D721Med (cell line): Measurements from ENCODE around the gene RALGPS1.

Experiments used
- DNase-seq: peaks from one replicate; pipeline ENCODE4 v3.0.0; 2011; ENCODE audit warnings: low spot score; ENCODE audit not compliant: insufficient read length
- FAIRE-seq: peaks from 2 replicates; lab custom pipeline; 2011; peaks lifted over from hg19 to GRCh38; lab: Jason Lieb, UNC
- TF ChIP-seq, protein P1 (sequence below): IDR thresholded peaks from 2 replicates; pipeline ENCODE4 v1.5.1; 2012; ENCODE audit warnings: mild to moderate bottlenecking, control low read depth; ENCODE audit not compliant: insufficient read depth; ENCODE audit errors: missing control alignments

RALGPS1 gene

DNA sequence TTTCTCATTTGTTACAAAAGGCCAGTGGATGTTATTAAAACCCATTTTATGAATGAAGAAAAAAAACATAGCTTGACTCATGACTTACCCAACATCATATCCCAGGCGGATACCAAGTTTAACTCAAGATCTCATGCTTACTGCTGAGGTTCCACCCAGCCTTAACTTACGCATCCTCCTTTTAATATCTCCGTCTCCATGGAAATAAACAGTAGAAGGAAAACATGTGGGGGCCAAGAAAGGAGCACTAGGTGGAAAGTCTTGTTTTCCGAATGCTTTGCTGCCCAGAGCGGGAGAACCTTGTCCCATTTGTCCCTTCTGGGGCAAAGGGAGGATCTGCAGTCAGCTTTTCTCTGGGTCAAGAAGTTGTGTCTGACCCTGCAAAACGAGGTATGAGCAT lies 163.8 kb downstream of the RALGPS1 start:
- TF ChIP-seq, protein P1, sequence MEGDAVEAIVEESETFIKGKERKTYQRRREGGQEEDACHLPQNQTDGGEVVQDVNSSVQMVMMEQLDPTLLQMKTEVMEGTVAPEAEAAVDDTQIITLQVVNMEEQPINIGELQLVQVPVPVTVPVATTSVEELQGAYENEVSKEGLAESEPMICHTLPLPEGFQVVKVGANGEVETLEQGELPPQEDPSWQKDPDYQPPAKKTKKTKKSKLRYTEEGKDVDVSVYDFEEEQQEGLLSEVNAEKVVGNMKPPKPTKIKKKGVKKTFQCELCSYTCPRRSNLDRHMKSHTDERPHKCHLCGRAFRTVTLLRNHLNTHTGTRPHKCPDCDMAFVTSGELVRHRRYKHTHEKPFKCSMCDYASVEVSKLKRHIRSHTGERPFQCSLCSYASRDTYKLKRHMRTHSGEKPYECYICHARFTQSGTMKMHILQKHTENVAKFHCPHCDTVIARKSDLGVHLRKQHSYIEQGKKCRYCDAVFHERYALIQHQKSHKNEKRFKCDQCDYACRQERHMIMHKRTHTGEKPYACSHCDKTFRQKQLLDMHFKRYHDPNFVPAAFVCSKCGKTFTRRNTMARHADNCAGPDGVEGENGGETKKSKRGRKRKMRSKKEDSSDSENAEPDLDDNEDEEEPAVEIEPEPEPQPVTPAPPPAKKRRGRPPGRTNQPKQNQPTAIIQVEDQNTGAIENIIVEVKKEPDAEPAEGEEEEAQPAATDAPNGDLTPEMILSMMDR = no peak
- DNase-seq (no peak), FAIRE-seq (no peak)

- DNase-seq (no peak), FAIRE-seq (no peak)
- TF ChIP-seq, protein P1 = no peak
These were observed 164.4 kb downstream of the RALGPS1 start for GRCh38 chr9:127078988-127079387.

- DNase-seq = no peak
- TF ChIP-seq, protein P1 = no peak
- no peak for FAIRE-seq
These were observed 165.0 kb downstream of the RALGPS1 start for GRCh38 chr9:127079446-127080140.

DNA sequence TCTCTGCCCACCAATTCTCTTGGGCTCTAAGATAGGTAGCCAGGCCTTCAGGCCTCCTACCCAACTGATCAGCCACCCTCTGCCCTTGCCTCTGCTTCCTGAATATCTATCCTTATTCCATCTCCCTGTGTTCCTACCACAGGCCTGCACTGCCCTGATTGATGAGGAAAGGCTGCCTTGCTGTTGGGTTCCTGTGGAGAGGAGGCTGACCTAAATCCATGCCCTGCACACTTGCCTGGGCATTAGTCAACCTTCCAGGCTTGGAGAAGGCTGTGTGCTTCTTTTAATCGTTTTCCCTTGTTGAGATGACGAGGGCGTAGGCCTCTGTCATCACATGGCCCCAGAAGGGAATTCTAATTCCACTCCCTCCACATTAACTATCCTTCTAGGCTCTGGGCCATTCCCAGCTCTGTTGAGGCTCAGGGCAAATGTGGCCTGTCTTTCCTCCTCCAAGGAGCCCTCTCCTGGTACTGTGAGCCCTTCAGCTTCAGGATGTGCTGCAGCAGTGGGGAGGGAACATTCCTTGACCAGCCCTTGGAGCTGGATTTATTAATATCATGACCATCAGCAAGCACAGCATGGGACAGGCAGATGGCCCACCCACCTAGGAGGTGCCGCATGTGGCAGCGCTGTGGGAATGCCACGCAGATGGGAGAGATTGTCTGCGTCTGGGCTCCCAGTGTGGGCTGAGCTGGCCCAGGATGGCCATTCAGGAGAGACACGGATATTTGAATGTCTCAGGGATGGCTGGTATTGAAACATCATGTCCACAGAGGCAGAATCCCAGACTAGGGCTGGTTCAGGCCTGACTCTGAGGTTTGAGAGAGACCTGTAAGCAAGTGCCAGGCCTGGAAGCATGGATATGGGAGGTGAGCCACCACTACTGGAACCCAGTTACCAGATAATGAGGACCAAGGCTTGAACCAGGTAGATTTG lies 166.9 kb downstream of the RALGPS1 start:
- no peak for FAIRE-seq
- TF ChIP-seq, protein P1 = no peak
- no peak for DNase-seq

- no peak for FAIRE-seq
- TF ChIP-seq, protein P1 = no peak
- no peak for DNase-seq
These were observed 168.8 kb downstream of the RALGPS1 start for GRCh38 chr9:127083138-127083980.

GRCh38 chr9:127084076-127085039 lies 169.8 kb downstream of the RALGPS1 start:
- TF ChIP-seq, protein P1 = no peak
- DNase-seq = no peak
- FAIRE-seq = no peak
